Measurements from ENCODE around the gene MLNR. TPM values are rescaled to one million over a fixed set of nuclear protein-coding genes. Genes with fewer than 3 reads are reported as not detected.

Gene MLNR
- total RNA-seq, 4 donors from 2014 or later = not detected

DNA sequence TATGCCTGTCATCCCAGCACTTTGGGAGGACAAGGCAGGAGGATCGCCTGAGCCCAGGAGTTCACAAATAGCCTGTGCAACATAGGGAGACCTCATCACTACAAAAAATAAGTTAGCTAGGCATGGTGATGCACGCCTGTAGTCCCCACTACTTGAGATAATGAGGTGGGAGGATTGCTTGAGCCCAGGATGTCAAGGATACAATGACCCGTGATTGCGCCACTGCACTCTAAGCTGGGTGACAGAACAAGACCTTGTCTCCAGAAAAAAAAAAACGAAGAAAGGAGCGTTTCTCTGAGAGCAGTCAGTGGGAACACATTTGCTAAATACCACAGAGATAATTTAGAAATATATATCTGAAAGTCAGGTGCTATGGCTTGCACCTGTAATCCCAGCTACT is 39.4 kb downstream of the MLNR start:
- TF ChIP-seq, protein P1, sequence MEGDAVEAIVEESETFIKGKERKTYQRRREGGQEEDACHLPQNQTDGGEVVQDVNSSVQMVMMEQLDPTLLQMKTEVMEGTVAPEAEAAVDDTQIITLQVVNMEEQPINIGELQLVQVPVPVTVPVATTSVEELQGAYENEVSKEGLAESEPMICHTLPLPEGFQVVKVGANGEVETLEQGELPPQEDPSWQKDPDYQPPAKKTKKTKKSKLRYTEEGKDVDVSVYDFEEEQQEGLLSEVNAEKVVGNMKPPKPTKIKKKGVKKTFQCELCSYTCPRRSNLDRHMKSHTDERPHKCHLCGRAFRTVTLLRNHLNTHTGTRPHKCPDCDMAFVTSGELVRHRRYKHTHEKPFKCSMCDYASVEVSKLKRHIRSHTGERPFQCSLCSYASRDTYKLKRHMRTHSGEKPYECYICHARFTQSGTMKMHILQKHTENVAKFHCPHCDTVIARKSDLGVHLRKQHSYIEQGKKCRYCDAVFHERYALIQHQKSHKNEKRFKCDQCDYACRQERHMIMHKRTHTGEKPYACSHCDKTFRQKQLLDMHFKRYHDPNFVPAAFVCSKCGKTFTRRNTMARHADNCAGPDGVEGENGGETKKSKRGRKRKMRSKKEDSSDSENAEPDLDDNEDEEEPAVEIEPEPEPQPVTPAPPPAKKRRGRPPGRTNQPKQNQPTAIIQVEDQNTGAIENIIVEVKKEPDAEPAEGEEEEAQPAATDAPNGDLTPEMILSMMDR (IDR thresholded peaks at IDR 0.05; ENCODE audit: low read depth) = no peak

DNA sequence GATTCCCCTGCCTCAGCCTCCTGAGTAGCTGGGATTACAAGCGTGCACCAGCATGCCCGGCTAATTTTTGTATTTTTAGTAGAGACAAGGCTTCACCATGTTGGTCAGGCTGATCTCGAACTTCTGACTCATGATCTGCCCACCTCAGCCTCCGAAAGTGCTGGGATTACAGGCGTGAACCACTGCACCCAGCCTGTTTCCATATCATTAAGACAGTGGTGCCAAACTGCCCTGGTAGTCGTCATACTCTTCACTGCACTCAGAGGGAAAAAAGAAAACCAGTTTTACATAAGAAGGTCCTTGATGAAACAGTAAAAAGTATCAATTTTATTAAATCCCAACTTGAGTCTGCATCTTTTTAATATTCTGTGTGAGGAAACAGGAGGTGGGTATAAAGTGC is 42.5 kb downstream of the MLNR start:
- TF ChIP-seq, protein P1 (IDR thresholded peaks at IDR 0.05; ENCODE audit: low read depth) = no peak

DNA sequence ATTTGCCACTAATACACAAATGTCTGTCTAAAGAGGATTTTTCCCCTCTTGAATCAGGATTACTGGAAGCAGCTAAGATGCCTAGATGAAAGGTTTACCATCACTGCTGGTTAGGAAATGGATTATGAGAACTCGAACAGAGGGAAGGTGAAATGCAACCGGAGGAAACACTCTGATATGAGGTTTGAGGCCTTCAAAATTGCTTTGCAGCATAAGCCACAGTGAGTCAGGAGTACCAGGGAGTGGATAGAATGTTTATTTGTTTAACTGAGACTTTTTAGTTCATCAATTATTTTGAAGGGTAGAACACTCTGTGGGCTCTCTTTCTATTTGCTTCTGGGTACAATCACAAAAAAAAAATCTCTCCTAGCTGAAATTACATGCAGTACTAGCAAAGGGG is 45.7 kb downstream of the MLNR start:
- TF ChIP-seq, protein P1 (IDR thresholded peaks at IDR 0.05; ENCODE audit: low read depth) = no peak

DNA sequence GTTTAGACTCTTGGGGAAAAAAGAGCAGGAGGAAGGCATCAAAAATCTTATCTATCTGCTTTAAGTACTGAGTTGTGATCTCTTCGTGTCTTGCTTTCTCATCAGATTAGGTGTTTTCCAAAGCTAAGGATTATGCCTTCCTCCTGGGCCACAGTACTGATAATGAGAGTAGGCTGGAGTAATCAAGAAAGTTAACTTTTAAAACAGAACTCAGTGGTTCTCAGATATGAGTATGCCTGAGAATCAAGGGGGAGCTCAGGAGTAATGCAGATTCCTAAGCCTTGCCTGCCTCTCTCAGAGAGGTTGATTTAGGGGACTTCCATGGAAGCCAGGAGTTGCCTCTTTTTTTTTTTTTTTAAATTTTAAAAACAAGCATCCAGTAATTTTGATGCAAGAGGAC is 51.1 kb downstream of the MLNR start:
- TF ChIP-seq, protein P1 (IDR thresholded peaks at IDR 0.05; ENCODE audit: low read depth) = no peak

Small RNAs within 50 kb of the gene (small RNA-seq; reads per million reads assigned to genes)
- not detected for gene COX7CP1

Other genes with a start within 250 kb of the MLNR start
- 10 to 100 TPM; 30.1 to 61.2 (median 47.2) TPM for gene FNDC3A, start 244.4 kb upstream of the MLNR start, total RNA-seq
- 10 to 100 TPM in 2 of 4 donors, 1 to 10 TPM in 2; 7.0 to 11.2 (median 9.5) TPM for gene CDADC1, start 27.6 kb downstream of the MLNR start, total RNA-seq
- gene CAB39L, start 223.7 kb downstream of the MLNR start, total RNA-seq = 10 to 100 TPM; 51.7 to 72.9 (median 62.1) TPM
- gene SETDB2, start 223.9 kb downstream of the MLNR start, total RNA-seq = 10 to 100 TPM; 10.3 to 18.2 (median 14.5) TPM